NB4 (cell line): ENCODE measurements around the gene CDH23.

Experiments used
- MAX ChIP-seq: IDR thresholded peaks from 2 replicates; pipeline ENCODE4 v1.6.1; 2011; ENCODE audit warnings: low read depth, low read length
- MYC ChIP-seq: IDR thresholded peaks from 2 replicates; pipeline ENCODE4 v1.6.1; 2011; ENCODE audit warnings: low read depth, low read length
- POLR2A ChIP-seq: IDR thresholded peaks from 2 replicates; pipeline ENCODE4 v1.6.1; 2011; ENCODE audit warnings: mild to moderate bottlenecking; ENCODE audit not compliant: insufficient read length; ENCODE audit errors: extremely low read depth
- TF ChIP-seq, protein P1 (sequence below): IDR thresholded peaks from one replicate; pipeline ENCODE4 v1.5.1; 2012; ENCODE audit warnings: low read depth, low read length

DNA sequence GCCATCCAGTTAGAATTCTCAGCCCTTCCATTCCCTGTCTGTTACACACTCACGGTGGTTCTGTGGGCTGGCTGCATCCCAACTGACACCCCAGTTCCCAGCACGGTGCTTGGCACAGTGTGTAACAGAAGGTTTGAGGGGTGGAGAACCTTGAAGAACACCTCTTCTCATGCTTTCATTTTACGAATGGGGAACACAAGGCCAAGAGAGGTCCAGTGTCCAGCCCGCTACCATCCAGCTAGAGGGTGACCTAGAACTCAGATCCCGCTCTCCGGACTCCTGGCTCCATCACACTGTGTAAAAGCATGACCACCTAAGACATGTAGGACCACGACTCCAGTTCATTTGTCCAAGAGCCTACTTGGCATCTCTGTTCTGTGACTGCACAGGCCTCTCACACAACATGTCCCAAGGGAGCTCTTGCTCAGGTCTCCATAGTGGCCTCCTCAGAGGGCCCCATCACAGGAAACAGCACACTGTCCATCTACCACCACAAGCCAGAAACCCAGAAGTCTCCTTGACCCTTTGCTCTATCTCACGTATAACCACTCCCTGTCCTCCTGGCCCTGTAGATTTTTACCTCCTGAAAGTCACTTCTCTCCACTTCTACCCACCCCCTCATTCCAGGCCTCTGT, 2.8 kb upstream of the CDH23 start:
- TF ChIP-seq, protein P1, sequence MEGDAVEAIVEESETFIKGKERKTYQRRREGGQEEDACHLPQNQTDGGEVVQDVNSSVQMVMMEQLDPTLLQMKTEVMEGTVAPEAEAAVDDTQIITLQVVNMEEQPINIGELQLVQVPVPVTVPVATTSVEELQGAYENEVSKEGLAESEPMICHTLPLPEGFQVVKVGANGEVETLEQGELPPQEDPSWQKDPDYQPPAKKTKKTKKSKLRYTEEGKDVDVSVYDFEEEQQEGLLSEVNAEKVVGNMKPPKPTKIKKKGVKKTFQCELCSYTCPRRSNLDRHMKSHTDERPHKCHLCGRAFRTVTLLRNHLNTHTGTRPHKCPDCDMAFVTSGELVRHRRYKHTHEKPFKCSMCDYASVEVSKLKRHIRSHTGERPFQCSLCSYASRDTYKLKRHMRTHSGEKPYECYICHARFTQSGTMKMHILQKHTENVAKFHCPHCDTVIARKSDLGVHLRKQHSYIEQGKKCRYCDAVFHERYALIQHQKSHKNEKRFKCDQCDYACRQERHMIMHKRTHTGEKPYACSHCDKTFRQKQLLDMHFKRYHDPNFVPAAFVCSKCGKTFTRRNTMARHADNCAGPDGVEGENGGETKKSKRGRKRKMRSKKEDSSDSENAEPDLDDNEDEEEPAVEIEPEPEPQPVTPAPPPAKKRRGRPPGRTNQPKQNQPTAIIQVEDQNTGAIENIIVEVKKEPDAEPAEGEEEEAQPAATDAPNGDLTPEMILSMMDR: no peak
- no peak for TF ChIP-seq POLR2A
- TF ChIP-seq MYC: no peak
- no peak for TF ChIP-seq MAX
